T1000 (cell line): ENCODE measurements around the gene TTC6.

ENCODE experiments used
- DNase-seq: peaks from one replicate; lab custom pipeline; 2025; ENCODE audit warnings: mixed read lengths; lab: John Stamatoyannopoulos, UW

The TTC6 gene

DNA sequence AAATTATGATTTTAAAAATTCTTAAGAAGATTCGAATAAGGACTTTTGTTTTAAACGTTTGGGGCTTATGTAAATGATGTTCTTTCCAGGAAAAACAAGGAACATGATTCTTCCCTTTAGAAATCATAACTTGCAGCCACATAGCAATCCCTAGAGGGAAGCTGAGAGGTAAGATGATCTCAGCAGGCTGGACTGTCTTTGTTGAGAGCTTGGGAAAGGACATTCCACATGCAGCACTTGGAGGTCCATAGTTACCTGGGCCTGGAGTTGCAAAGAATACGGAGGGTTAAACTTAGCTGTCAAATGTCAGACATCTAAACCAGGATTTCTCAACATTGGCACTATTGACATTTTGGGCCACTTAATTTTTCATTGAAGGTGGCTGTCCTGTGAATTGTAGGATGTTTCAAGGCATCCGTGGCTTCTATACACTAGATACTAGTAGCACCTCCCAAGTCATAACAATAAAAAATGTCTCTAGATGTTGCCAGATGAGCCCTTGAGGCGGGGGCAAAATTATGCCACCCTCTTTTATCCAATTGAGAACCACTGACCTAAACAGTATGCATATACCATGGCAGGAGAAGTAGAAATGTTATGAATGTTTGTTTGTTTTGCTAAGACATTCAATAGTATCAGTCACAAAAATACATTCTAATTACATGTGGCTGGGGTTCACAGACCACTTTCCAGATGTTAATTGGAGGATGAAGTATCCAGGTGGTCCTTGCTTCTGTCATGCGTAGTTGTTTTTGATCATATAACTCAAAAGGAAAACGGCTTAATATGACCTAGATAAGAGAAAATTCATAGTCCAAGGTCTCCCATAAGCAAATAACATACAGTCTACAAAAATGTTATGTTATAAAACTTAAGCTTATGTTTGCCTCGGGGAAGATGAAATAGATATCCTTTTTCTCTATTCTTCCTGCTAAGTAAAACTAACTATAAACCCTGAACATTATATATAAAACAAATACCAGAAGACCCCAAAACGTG is 30.5 kb downstream of the TTC6 start:
- DNase-seq = no peak

DNA sequence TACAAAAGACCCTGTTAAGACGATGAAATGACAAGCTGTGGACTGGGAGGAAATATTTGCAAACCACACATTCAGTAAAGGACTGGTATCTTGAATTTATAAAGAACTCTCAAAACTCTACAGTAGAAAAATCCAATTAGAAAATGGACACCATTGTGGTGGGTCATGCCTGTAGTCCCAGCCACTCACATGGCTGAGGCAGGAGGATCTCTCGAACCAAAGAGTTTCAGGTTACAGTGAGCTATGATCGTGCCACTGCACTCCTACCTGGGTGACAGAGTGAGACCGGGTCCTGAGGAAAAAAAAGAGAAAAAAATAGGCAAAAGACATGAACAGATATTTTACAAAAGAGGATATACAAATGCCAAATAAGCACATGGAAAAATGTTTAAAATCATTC is 41.9 kb downstream of the TTC6 start:
- DNase-seq = no peak

DNA sequence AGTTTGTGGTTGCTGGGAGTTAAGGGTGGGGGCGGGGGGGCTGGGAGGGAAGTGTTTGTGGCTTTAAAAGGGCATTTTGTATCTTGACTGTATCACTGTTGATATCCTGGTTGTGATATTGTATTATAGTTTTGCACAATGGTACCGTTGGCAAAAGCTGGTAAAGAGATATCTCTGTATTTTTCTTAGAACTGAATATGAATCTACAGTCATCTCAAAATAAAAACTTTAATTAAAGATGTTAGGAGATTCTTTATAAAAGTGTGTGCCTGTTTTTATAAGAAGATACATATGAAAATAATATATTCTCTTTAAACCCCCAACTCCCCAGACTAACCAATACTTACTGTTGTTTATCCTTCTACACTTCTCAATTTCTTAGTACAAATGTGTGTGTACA is 43.2 kb downstream of the TTC6 start:
- no peak for DNase-seq

DNA sequence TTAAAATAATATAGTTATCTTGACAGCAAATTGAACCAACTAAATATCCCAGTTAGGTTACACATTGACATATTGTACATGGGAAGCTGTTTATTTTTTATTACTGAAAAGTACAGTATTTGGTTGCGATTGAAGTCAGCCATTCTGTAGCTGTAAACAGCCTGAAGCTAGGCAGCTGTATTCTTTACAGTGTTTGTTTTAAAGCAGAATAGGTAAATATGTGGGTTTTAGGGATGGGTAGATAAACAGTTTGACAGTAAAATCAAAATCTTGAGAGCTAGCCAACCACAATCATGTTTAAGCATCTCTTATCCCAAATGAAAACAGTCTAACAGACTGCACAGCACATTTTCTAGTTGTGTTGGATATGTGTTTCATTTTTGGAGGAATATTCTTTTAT is 45.7 kb downstream of the TTC6 start:
- DNase-seq = no peak

DNA sequence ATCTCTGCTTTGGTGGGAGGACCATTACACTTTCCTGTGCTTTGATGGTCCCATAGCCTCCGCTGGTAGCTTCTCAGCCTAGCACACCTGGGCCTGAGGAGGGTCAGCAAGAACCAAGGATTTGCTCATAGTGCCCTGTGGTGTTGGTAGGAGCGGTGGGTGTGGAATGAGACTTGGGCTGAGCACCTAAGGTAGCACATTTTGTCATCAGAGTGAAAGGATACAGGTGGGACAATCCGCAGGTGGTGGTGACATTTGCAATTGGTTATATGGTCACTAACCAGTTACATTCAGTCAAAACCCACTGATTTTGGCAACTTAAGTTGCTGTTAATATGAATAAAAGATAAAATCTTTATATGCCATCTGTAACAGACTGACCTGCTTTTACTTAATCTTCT is 46.7 kb downstream of the TTC6 start:
- no peak for DNase-seq

DNA sequence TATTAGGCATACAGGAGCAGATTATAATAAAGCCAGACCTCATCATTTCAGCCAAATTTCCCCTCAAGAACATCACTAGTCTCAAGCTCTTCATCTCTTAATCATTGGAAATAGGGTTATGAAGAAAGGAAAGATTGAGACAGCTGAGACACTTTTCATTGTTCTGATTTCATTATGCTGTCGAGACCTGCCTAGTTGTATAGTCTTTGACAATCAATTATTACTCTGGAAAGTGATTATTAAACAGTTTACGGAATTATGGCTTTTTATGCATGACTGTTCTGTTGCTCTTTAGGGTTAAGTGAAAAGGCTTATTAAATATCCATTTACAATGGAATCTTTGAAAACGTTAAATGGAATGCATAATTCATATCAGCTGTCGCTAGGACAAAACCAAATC is 48.3 kb downstream of the TTC6 start:
- DNase-seq = no peak
